ENCODE results near the gene TMEM132C. TPM values are rescaled to one million over a fixed set of nuclear protein-coding genes. Genes with fewer than 3 reads are reported as not detected.

TMEM132C gene
- total RNA-seq, 2 donors from 2014 or later, result 0.26 to 0.33 TPM

DNA sequence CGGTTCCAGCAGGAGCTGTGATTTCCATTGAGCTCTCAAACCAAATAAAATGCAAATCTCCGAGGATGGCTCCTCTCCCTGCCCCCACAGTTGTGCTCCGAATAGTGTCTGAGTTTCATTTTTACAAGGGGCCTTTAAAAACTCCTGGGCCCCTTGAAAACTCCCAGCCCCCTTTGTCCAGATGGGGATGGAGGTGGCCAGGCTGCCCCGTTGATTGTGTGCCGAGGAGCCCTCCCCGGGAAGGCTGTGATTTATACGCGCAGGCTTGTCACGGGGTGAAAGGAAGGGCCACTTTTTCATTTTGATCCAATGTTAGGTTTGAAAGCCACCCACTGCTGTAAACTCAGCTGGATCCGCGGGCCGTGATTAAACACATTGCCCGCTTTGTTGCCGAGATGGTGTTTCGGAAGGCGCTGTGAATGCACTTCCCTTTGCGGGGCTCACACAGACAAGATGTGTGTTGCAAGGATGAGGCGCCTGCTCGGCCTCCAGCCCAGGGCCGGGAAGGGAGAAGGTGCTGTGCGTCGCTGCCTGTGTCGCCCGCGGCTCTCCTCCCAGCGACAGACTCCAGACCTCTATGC is 98.8 kb downstream of the TMEM132C start:
- H3K36me3 Mint-ChIP-seq (ENCODE audit: low read depth), result no peaks in the 10 kb centered on the region
- Histone ChIP-seq H3K27me3 (ENCODE audit: control insufficient read depth, insufficient read depth, low read length, poor library complexity, severe bottlenecking) (peaks cover 65% of the 10 kb centered on the region), H3K36me3 (ENCODE audit: control insufficient read depth, insufficient read depth, low read length) (no peaks in the 10 kb centered on the region), H3K9me3 (ENCODE audit: control insufficient read depth, low read length) (no peaks in the 10 kb centered on the region), H3K27ac (ENCODE audit: low read depth, low read length) (peak overlapping the region; percentile 94), H3K4me3 (ENCODE audit: low read length) (no peak overlapping the region), H3K4me1 (ENCODE audit: control insufficient read depth, insufficient read depth, low read length) (peaks cover 5% of the 10 kb centered on the region), H3K9ac (ENCODE audit: extremely low read depth, low read length, poor library complexity, severe bottlenecking) (no peak overlapping the region)
- DNase-seq, result peak; percentile 85
- 8 to 24% methylated on average over 10 to 26 of the region's 26 CpGs for WGBS, 2 experiments (ENCODE audit: insufficient coverage in 1 of 2, insufficient read length in 1 of 2)
- TF ChIP-seq, protein P1, sequence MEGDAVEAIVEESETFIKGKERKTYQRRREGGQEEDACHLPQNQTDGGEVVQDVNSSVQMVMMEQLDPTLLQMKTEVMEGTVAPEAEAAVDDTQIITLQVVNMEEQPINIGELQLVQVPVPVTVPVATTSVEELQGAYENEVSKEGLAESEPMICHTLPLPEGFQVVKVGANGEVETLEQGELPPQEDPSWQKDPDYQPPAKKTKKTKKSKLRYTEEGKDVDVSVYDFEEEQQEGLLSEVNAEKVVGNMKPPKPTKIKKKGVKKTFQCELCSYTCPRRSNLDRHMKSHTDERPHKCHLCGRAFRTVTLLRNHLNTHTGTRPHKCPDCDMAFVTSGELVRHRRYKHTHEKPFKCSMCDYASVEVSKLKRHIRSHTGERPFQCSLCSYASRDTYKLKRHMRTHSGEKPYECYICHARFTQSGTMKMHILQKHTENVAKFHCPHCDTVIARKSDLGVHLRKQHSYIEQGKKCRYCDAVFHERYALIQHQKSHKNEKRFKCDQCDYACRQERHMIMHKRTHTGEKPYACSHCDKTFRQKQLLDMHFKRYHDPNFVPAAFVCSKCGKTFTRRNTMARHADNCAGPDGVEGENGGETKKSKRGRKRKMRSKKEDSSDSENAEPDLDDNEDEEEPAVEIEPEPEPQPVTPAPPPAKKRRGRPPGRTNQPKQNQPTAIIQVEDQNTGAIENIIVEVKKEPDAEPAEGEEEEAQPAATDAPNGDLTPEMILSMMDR (conservative IDR thresholded peaks at IDR 0.05), result no peak
- H3K4me3 Mint-ChIP-seq, result peak overlapping the region; percentile 50
- peaks cover 22% of the 10 kb centered on the region for H3K4me1 Mint-ChIP-seq
- peaks cover 68% of the 10 kb centered on the region for H3K27me3 Mint-ChIP-seq (ENCODE audit: insufficient read depth)
- no peaks in the 10 kb centered on the region for H3K9me3 Mint-ChIP-seq
- H3K27ac Mint-ChIP-seq, result no peak overlapping the region

DNA sequence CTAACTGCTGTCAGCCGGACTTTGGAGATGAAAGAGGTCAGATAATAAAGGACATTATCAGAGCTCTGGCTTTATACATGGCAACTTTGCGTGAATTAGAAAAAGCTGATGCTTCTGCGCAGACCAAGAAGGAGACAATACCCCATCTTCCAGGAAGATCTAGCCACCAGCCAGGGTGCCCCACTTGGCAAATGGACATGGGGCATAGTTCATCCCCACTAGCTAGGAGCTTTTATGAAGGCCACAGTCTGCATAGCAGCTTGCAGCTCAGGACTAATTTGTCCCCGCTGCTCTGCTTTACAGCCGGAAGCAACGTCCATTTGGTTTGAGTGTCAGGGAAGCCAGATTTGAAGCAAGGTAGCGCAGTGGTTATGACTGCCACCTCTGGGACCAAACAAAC is 101.0 kb downstream of the TMEM132C start:
- WGBS, 2 experiments (ENCODE audit: insufficient coverage in 1 of 2, insufficient read length in 1 of 2), result 93 to 96% methylated on average over 6 to 7 of the region's 7 CpGs
- Histone ChIP-seq H3K9ac (ENCODE audit: extremely low read depth, low read length, poor library complexity, severe bottlenecking) (no peak overlapping the region), H3K36me3 (ENCODE audit: control insufficient read depth, insufficient read depth, low read length) (no peaks in the 10 kb centered on the region), H3K4me1 (ENCODE audit: control insufficient read depth, insufficient read depth, low read length) (peaks cover 5% of the 10 kb centered on the region), H3K9me3 (ENCODE audit: control insufficient read depth, low read length) (no peaks in the 10 kb centered on the region), H3K27me3 (ENCODE audit: control insufficient read depth, insufficient read depth, low read length, poor library complexity, severe bottlenecking) (peaks cover 70% of the 10 kb centered on the region), H3K27ac (ENCODE audit: low read depth, low read length) (no peak overlapping the region), H3K4me3 (ENCODE audit: low read length) (no peak overlapping the region)
- Mint-ChIP-seq H3K4me3 (no peak overlapping the region), H3K4me1 (peaks cover 16% of the 10 kb centered on the region), H3K27ac (no peak overlapping the region), H3K36me3 (ENCODE audit: low read depth) (no peaks in the 10 kb centered on the region), H3K27me3 (ENCODE audit: insufficient read depth) (peaks cover 60% of the 10 kb centered on the region), H3K9me3 (no peaks in the 10 kb centered on the region)
- TF ChIP-seq, protein P1 (conservative IDR thresholded peaks at IDR 0.05), result no peak
- no peak for DNase-seq

DNA sequence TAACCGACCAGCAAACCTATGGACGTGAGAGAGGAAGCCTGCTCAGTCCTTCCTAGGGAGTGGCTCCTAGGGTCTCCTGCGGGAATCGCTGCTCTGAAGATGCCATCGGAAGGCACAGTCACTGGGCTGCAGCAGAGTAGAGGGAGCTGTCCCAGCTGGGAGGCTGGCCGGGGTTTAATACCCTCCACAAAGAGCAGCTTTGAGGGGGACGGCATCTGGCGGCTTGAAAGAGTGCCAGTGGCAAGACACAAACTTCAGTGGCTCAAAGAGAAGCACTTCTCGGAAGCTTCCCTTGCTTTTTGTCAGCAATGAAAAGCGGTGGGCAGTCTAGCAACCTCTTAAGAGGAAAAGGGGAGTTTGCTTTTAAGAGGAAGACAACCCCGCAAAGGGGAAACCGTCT is 114.6 kb downstream of the TMEM132C start:
- DNase-seq, result peak; percentile 79

More for the DNA sequence above, 114.6 kb downstream of the TMEM132C start:
- H3K4me1 Mint-ChIP-seq, result peaks cover 24% of the 10 kb centered on the region
- peaks cover 95% of the 10 kb centered on the region for H3K27me3 Mint-ChIP-seq (ENCODE audit: insufficient read depth)
- 36 to 40% methylated on average over 6 to 12 of the region's 12 CpGs for WGBS, 2 experiments (ENCODE audit: insufficient coverage in 1 of 2, insufficient read length in 1 of 2)
- Histone ChIP-seq H3K27me3 (ENCODE audit: control insufficient read depth, insufficient read depth, low read length, poor library complexity, severe bottlenecking) (peaks cover 88% of the 10 kb centered on the region), H3K4me1 (ENCODE audit: control insufficient read depth, insufficient read depth, low read length) (peaks cover 7% of the 10 kb centered on the region), H3K27ac (ENCODE audit: low read depth, low read length) (peak overlapping the region; percentile 74), H3K9ac (ENCODE audit: extremely low read depth, low read length, poor library complexity, severe bottlenecking) (no peak overlapping the region), H3K9me3 (ENCODE audit: control insufficient read depth, low read length) (peaks cover 7% of the 10 kb centered on the region), H3K4me3 (ENCODE audit: low read length) (no peak overlapping the region), H3K36me3 (ENCODE audit: control insufficient read depth, insufficient read depth, low read length) (no peaks in the 10 kb centered on the region)
- H3K9me3 Mint-ChIP-seq, result peaks cover 2% of the 10 kb centered on the region
- H3K4me3 Mint-ChIP-seq, result no peak overlapping the region
- H3K36me3 Mint-ChIP-seq (ENCODE audit: low read depth), result no peaks in the 10 kb centered on the region
- TF ChIP-seq, protein P1 (conservative IDR thresholded peaks at IDR 0.05), result no peak
- H3K27ac Mint-ChIP-seq, result no peak overlapping the region
